Cardiac muscle cell (in vitro differentiated cells and primary cell): ENCODE measurements around the gene TSC22D4. TPM values are rescaled to one million over a fixed set of nuclear protein-coding genes. Genes with fewer than 3 reads are reported as not detected.
"Not testable (repeated sequence)": the region's sequence is repeated elsewhere in the genome, so short reads cannot be mapped to it uniquely, and the experiment has no call there.

ENCODE experiments used
- DNase-seq, 2 donors: peaks; one replicate each; pipeline versions ENCODE4 v3.0.0 to v3.0.0-alpha.2; 2010 to 2017; ENCODE audit warnings: low read depth in 1 of 2, low spot score in 1 of 2
- H3K27ac ChIP-seq: fragments of 200-600 bp; sonication (generic); 2 replicates; pipeline ENCODE4 v1.5.1; 2016
- H3K27me3 ChIP-seq: fragments of 200-600 bp; sonication (generic); 2 replicates; pipeline ENCODE4 v1.6.0; 2016; ENCODE audit warnings: control low read depth
- H3K36me3 ChIP-seq: fragments of 200-600 bp; sonication (generic); 2 replicates; pipeline ENCODE4 v1.5.1; 2016; ENCODE audit warnings: control low read depth
- H3K4me1 ChIP-seq: fragments of 200-600 bp; sonication (generic); 2 replicates; pipeline ENCODE4 v1.8.1; 2017; ENCODE audit warnings: low read depth, mild to moderate bottlenecking, mixed run types
- H3K4me3 ChIP-seq: fragments of 200-600 bp; sonication (generic); 2 replicates; pipeline ENCODE4 v1.5.1; 2016; ENCODE audit warnings: mild to moderate bottlenecking
- H3K9me3 ChIP-seq: fragments of 200-600 bp; sonication (generic); 2 replicates; pipeline ENCODE4 v1.5.1; 2017; ENCODE audit warnings: low read depth, mild to moderate bottlenecking, control low read depth
- polyA plus RNA-seq: library from polyadenylated mRNA; unstranded; fragments of >200 nt; fragmentation: Nextera tagmentation; extraction: Ambion mirVana; gene quantifications from 2 replicates; pipeline ENCODE4 v1.2.1, GENCODE V29; 2016
- total RNA-seq: library from RNA; depleted of rRNA; stranded (reverse); fragments of >200 nt; gene quantifications from 2 replicates; pipeline ENCODE4 v1.2.3, GENCODE V29; 2016
- TF ChIP-seq, protein P1 (sequence below): IDR thresholded peaks from 2 replicates; pipeline ENCODE4 v1.5.1; 2012; ENCODE audit warnings: low read depth, mild to moderate bottlenecking, low read length

Gene TSC22D4
- 103 and 133 TPM in 2 replicates for total RNA-seq
- polyA plus RNA-seq: 91.9 and 138 TPM in 2 replicates

GRCh38 chr7:100478958-100479660, at the start of gene TSC22D4:
TSC22D4 (minus strand) TSS chr7:100479214; CDS start chr7:100478038, 1,176 bp downstream.
- H3K27ac ChIP-seq: peak within 1 kb of the TSS; percentile 87

GRCh38 chr7:100528108-100528866, 49.3 kb upstream of the TSC22D4 start:
- DNase-seq, H3K4me3 ChIP-seq, H3K27ac ChIP-seq, H3K9me3 ChIP-seq, H3K4me1 ChIP-seq, H3K27me3 ChIP-seq, H3K36me3 ChIP-seq: not testable (repeated sequence)

More at GRCh38 chr7:100478958-100479660, at the start of gene TSC22D4:
- peak; percentile 96 to 97 for DNase-seq
- no peaks in the 10 kb centered on the region for H3K27me3 ChIP-seq
- no peaks in the 10 kb centered on the region for H3K9me3 ChIP-seq
- peak within 1 kb of the TSS; percentile 89 for H3K4me3 ChIP-seq
- peaks cover 3% of the 10 kb centered on the region for H3K36me3 ChIP-seq
- TF ChIP-seq, protein P1, sequence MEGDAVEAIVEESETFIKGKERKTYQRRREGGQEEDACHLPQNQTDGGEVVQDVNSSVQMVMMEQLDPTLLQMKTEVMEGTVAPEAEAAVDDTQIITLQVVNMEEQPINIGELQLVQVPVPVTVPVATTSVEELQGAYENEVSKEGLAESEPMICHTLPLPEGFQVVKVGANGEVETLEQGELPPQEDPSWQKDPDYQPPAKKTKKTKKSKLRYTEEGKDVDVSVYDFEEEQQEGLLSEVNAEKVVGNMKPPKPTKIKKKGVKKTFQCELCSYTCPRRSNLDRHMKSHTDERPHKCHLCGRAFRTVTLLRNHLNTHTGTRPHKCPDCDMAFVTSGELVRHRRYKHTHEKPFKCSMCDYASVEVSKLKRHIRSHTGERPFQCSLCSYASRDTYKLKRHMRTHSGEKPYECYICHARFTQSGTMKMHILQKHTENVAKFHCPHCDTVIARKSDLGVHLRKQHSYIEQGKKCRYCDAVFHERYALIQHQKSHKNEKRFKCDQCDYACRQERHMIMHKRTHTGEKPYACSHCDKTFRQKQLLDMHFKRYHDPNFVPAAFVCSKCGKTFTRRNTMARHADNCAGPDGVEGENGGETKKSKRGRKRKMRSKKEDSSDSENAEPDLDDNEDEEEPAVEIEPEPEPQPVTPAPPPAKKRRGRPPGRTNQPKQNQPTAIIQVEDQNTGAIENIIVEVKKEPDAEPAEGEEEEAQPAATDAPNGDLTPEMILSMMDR: no peak
- H3K4me1 ChIP-seq: peaks cover 32% of the 10 kb centered on the region

DNA sequence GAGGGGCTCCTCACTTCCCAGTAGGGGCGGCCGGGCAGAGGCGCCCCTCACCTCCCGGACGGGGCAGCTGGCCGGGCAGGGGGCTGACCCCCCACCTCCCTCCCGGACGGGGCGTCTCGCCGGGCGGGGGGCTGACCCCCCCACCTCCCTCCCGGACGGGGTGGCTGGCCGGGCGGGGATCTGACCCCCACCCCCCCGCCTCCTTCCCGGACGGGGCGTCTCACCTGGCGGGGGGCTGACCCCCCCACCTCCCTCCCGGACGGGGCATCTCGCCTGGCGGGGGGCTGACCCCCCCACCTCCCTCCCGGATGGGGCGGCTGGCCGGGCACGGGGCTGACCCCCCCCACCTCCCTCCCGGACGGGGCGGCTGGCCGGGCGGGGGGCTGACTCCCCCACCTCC, 44.2 kb upstream of the TSC22D4 start:
- not testable (repeated sequence) for H3K4me1 ChIP-seq, H3K4me3 ChIP-seq, DNase-seq, H3K36me3 ChIP-seq, H3K9me3 ChIP-seq, H3K27ac ChIP-seq, H3K27me3 ChIP-seq

GRCh38 chr7:100521909-100522593, 43.0 kb upstream of the TSC22D4 start:
- not testable (repeated sequence) for DNase-seq, H3K4me3 ChIP-seq

DNA sequence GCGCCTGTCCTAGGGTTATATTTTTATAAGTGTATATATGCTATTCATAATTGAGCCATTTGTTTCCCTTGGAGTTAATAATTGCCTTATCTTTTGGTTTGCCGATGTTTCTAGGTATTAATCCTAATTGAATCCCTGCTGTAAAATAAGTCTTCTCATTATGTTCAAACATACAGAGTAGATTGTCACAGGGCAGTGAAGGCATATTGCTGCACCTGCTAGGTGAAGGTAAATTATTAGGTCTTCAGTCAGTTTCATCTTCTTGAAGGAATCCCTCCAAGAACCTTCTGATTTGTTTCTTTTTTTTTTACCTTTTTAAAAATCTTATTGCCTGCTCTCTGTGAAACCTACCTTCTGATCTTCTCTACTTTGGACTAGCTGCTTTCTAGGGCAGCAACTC, 42.1 kb upstream of the TSC22D4 start:
- Histone ChIP-seq H3K4me1 (no peaks in the 10 kb centered on the region), H3K9me3 (no peaks in the 10 kb centered on the region), H3K4me3 (no peak overlapping the region), H3K27me3 (no peaks in the 10 kb centered on the region), H3K27ac (no peak overlapping the region), H3K36me3 (no peaks in the 10 kb centered on the region)
- TF ChIP-seq, protein P1: no peak
- DNase-seq: no peak

More at GRCh38 chr7:100521909-100522593, 43.0 kb upstream of the TSC22D4 start:
- H3K36me3 ChIP-seq, H3K4me1 ChIP-seq, H3K9me3 ChIP-seq, H3K27me3 ChIP-seq, H3K27ac ChIP-seq: not testable (repeated sequence)

- Histone ChIP-seq H3K27me3 (no peaks in the 10 kb centered on the region), H3K4me1 (no peaks in the 10 kb centered on the region), H3K27ac (no peak overlapping the region), H3K4me3 (no peak overlapping the region), H3K36me3 (no peaks in the 10 kb centered on the region), H3K9me3 (no peaks in the 10 kb centered on the region)
- TF ChIP-seq, protein P1: no peak
- no peak for DNase-seq
Observed at GRCh38 chr7:100520138-100520537, 41.1 kb upstream of the TSC22D4 start.
